HepG2 (cell line): ENCODE measurements around the gene UST. TPM values are rescaled to one million over a fixed set of nuclear protein-coding genes. Genes with fewer than 3 reads are reported as not detected.

ENCODE experiments used
- polyA plus RNA-seq, 8 experiments: library from polyadenylated mRNA; depleted of rRNA in 3 of 8; stranded (reverse) in 7 of 8; unstranded in 1 of 8; fragments of >200 nt; fragmentation: Illumina TruSeq in 4 of 8; extraction: Trizol in 4 of 8; gene quantifications; 2 replicates each; pipeline versions ENCODE4 v1.2.1 to v1.2.3, GENCODE V29; 2011 to 2016; ENCODE audit warnings: low read depth in 4 of 8, missing spikeins in 1 of 8, mixed read lengths in 1 of 8; ENCODE audit not compliant: insufficient read depth in 1 of 8
- total RNA-seq, 5 experiments: library from RNA; depleted of rRNA; stranded (reverse); fragments of >200 nt; fragmentation: Illumina TruSeq; extraction: Trizol; gene quantifications; 2 replicates each; pipeline ENCODE4 v1.2.3, GENCODE V29; 2016; ENCODE audit warnings: low read depth in 1 of 5
- TF ChIP-seq, protein P1 (sequence below): sonication (generic); formaldehyde crosslinking; IDR thresholded peaks from 2 replicates; pipeline ENCODE4 v1.5.1; 2020; ENCODE audit warnings: mild to moderate bottlenecking, missing genetic modification reagents, moderate library complexity
- TF ChIP-seq, protein P2 (sequence below): sonication (generic); formaldehyde crosslinking; IDR thresholded peaks from 2 replicates; pipeline ENCODE4 v1.4.0; 2020; ENCODE audit warnings: missing genetic modification reagents

Gene UST
- total and polyA plus RNA-seq, 2 of the 13 experiments (the other 11 are each of a cell fraction or from before 2014, with no cell fraction given) = 0.27 TPM; not detected in 1

DNA sequence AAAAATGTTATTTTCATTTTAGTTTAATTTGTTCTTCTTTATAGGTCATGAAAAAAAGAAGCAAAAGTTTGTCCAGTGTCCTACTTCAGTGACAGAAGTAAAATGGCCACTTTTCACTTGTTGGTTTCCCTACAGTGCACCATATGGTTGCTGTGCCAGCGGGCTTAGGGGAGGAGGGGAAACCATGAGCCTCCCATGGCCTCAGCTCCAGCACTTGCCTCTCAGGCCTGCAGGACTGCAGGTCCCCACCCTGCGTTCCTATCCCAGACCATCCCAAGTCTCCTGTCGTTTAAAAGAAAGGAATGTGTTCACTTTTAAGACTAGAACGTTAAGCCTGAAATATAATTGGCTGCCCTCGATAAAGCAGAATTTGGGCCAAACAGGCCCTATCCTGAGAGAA lies 360.7 kb downstream of the UST start (continued):
- TF ChIP-seq, protein P1, sequence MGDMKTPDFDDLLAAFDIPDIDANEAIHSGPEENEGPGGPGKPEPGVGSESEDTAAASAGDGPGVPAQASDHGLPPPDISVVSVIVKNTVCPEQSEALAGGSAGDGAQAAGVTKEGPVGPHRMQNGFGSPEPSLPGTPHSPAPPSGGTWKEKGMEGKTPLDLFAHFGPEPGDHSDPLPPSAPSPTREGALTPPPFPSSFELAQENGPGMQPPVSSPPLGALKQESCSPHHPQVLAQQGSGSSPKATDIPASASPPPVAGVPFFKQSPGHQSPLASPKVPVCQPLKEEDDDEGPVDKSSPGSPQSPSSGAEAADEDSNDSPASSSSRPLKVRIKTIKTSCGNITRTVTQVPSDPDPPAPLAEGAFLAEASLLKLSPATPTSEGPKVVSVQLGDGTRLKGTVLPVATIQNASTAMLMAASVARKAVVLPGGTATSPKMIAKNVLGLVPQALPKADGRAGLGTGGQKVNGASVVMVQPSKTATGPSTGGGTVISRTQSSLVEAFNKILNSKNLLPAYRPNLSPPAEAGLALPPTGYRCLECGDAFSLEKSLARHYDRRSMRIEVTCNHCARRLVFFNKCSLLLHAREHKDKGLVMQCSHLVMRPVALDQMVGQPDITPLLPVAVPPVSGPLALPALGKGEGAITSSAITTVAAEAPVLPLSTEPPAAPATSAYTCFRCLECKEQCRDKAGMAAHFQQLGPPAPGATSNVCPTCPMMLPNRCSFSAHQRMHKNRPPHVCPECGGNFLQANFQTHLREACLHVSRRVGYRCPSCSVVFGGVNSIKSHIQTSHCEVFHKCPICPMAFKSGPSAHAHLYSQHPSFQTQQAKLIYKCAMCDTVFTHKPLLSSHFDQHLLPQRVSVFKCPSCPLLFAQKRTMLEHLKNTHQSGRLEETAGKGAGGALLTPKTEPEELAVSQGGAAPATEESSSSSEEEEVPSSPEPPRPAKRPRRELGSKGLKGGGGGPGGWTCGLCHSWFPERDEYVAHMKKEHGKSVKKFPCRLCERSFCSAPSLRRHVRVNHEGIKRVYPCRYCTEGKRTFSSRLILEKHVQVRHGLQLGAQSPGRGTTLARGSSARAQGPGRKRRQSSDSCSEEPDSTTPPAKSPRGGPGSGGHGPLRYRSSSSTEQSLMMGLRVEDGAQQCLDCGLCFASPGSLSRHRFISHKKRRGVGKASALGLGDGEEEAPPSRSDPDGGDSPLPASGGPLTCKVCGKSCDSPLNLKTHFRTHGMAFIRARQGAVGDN = no peak
- TF ChIP-seq, protein P2, sequence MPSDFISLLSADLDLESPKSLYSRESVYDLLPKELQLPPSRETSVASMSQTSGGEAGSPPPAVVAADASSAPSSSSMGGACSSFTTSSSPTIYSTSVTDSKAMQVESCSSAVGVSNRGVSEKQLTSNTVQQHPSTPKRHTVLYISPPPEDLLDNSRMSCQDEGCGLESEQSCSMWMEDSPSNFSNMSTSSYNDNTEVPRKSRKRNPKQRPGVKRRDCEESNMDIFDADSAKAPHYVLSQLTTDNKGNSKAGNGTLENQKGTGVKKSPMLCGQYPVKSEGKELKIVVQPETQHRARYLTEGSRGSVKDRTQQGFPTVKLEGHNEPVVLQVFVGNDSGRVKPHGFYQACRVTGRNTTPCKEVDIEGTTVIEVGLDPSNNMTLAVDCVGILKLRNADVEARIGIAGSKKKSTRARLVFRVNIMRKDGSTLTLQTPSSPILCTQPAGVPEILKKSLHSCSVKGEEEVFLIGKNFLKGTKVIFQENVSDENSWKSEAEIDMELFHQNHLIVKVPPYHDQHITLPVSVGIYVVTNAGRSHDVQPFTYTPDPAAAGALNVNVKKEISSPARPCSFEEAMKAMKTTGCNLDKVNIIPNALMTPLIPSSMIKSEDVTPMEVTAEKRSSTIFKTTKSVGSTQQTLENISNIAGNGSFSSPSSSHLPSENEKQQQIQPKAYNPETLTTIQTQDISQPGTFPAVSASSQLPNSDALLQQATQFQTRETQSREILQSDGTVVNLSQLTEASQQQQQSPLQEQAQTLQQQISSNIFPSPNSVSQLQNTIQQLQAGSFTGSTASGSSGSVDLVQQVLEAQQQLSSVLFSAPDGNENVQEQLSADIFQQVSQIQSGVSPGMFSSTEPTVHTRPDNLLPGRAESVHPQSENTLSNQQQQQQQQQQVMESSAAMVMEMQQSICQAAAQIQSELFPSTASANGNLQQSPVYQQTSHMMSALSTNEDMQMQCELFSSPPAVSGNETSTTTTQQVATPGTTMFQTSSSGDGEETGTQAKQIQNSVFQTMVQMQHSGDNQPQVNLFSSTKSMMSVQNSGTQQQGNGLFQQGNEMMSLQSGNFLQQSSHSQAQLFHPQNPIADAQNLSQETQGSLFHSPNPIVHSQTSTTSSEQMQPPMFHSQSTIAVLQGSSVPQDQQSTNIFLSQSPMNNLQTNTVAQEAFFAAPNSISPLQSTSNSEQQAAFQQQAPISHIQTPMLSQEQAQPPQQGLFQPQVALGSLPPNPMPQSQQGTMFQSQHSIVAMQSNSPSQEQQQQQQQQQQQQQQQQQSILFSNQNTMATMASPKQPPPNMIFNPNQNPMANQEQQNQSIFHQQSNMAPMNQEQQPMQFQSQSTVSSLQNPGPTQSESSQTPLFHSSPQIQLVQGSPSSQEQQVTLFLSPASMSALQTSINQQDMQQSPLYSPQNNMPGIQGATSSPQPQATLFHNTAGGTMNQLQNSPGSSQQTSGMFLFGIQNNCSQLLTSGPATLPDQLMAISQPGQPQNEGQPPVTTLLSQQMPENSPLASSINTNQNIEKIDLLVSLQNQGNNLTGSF (CRISPR knock-in tag) = no peak
